ENCODE data around the gene FGFBP2.
"Not testable (repeated sequence)": the region's sequence is repeated elsewhere in the genome, so short reads cannot be mapped to it uniquely, and the experiment has no call there.

FGFBP2 gene

DNA sequence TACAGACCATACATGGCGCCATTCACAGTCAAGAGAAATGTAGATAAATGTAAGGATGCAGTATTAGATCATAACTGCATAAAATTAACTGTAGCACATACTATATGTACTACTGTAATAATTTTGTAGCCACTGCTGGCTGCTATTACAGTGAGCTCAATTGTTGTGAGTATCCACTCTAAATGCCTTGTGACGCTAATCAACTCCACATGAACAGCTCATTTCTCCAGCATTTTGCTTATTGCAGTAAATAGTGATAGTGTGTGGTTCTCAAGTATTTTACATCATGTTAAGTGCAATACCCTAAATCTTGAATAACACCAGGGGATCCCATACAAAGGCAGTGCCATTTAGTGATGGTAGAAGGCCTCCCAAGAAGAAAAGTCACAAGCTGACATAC is 45.7 kb downstream of the FGFBP2 start:
- H3K27ac ChIP-seq (replicated peaks) = no peak overlapping the region
- DNase-seq (ENCODE audit: low read depth in 1 of 2, low spot score in 1 of 2) = no peak
- no peak overlapping the region for H3K4me3 ChIP-seq (replicated peaks; ENCODE audit: insufficient read depth, low read length)
- H3K27me3 ChIP-seq (ENCODE audit: insufficient read depth, poor library complexity, severe bottlenecking) = no peaks in the 10 kb centered on the region
- TF ChIP-seq, protein P1, sequence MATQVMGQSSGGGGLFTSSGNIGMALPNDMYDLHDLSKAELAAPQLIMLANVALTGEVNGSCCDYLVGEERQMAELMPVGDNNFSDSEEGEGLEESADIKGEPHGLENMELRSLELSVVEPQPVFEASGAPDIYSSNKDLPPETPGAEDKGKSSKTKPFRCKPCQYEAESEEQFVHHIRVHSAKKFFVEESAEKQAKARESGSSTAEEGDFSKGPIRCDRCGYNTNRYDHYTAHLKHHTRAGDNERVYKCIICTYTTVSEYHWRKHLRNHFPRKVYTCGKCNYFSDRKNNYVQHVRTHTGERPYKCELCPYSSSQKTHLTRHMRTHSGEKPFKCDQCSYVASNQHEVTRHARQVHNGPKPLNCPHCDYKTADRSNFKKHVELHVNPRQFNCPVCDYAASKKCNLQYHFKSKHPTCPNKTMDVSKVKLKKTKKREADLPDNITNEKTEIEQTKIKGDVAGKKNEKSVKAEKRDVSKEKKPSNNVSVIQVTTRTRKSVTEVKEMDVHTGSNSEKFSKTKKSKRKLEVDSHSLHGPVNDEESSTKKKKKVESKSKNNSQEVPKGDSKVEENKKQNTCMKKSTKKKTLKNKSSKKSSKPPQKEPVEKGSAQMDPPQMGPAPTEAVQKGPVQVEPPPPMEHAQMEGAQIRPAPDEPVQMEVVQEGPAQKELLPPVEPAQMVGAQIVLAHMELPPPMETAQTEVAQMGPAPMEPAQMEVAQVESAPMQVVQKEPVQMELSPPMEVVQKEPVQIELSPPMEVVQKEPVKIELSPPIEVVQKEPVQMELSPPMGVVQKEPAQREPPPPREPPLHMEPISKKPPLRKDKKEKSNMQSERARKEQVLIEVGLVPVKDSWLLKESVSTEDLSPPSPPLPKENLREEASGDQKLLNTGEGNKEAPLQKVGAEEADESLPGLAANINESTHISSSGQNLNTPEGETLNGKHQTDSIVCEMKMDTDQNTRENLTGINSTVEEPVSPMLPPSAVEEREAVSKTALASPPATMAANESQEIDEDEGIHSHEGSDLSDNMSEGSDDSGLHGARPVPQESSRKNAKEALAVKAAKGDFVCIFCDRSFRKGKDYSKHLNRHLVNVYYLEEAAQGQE (IDR thresholded peaks at IDR 0.05; ENCODE audit: insufficient replicate concordance, low read depth) = no peak
- TF ChIP-seq SPI1 (IDR thresholded peaks at IDR 0.05; ENCODE audit: borderline replicate concordance, low read depth) (no peak), POLR2AphosphoS5 (IDR thresholded peaks at IDR 0.05; ENCODE audit: low read depth) (no peak), GABPA (IDR thresholded peaks at IDR 0.05; ENCODE audit: low read depth) (no peak)
- TF ChIP-seq, protein P2, sequence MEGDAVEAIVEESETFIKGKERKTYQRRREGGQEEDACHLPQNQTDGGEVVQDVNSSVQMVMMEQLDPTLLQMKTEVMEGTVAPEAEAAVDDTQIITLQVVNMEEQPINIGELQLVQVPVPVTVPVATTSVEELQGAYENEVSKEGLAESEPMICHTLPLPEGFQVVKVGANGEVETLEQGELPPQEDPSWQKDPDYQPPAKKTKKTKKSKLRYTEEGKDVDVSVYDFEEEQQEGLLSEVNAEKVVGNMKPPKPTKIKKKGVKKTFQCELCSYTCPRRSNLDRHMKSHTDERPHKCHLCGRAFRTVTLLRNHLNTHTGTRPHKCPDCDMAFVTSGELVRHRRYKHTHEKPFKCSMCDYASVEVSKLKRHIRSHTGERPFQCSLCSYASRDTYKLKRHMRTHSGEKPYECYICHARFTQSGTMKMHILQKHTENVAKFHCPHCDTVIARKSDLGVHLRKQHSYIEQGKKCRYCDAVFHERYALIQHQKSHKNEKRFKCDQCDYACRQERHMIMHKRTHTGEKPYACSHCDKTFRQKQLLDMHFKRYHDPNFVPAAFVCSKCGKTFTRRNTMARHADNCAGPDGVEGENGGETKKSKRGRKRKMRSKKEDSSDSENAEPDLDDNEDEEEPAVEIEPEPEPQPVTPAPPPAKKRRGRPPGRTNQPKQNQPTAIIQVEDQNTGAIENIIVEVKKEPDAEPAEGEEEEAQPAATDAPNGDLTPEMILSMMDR (IDR thresholded peaks at IDR 0.05; ENCODE audit: insufficient read depth, low read length) = no peak

DNA sequence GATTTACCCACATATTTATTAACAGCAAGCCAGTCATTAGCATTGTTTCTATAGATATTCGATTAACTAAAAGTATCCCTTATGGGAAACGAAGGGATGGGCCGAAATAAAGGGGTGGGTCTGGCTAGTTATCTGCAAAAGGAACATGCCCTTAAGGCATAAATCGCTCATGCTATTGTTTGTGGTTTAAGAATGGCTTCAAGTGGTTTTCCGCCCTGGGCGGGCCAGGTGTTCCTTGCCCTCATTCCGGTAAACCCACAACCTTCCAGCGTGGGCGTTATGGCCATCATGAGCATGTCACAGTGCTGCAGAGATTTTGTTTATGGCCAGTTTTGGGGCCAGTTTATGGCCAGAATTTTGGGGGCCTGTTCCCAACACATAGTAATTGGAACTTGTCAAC is 46.6 kb downstream of the FGFBP2 start:
- DNase-seq (ENCODE audit: low read depth in 1 of 2, low spot score in 1 of 2); H3K27ac ChIP-seq (replicated peaks); H3K27me3 ChIP-seq (ENCODE audit: insufficient read depth, poor library complexity, severe bottlenecking); H3K4me3 ChIP-seq (replicated peaks; ENCODE audit: insufficient read depth, low read length): not testable (repeated sequence)

DNA sequence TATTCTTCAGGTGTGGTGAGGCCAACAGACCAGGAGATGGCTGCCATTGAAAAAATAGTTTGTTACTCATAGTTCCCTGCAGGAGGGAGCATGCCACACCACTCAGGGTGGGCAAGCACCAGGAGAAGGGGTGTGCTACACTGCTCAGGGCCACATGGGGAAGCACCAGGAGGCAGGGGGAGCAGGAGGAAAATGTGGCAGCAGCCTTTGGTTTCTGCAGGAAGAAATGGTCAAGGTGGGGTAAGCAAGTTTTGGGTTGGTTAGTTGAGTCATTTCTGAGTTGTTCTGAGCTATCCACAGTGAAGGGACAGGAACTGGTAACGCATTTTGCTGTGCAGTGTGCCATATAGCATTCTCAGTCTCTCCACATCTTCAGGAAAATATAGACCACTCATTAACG is 48.2 kb downstream of the FGFBP2 start:
- TF ChIP-seq, protein P1 (IDR thresholded peaks at IDR 0.05; ENCODE audit: insufficient replicate concordance, low read depth) = no peak
- TF ChIP-seq SPI1 (IDR thresholded peaks at IDR 0.05; ENCODE audit: borderline replicate concordance, low read depth) = no peak
- TF ChIP-seq GABPA (IDR thresholded peaks at IDR 0.05; ENCODE audit: low read depth) = no peak
- no peak for TF ChIP-seq POLR2AphosphoS5 (IDR thresholded peaks at IDR 0.05; ENCODE audit: low read depth)
- TF ChIP-seq, protein P2 (IDR thresholded peaks at IDR 0.05; ENCODE audit: insufficient read depth, low read length) = no peak
- no peak overlapping the region for H3K4me3 ChIP-seq (replicated peaks; ENCODE audit: insufficient read depth, low read length)
- no peak for DNase-seq (ENCODE audit: low read depth in 1 of 2, low spot score in 1 of 2)
- no peaks in the 10 kb centered on the region for H3K27me3 ChIP-seq (ENCODE audit: insufficient read depth, poor library complexity, severe bottlenecking)
- no peak overlapping the region for H3K27ac ChIP-seq (replicated peaks)

DNA sequence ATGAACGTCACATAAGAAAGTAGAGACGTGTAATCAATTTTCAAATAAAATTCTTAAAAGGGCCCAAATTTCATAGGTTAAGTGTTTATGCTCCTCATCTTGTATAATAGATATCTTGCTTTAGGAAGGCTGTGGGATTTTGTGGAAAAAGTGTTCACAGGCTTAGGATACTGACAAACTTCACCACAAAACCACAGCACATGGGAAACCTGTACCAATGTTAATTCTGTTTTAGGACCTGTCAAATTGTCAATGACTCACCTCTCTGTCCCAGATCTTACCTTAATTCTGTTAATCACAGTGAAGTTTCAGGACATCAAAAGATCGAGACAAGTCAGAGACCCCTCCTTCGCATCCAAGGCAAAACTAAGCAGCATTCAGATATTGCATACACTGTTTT is 48.7 kb downstream of the FGFBP2 start:
- DNase-seq (ENCODE audit: low read depth in 1 of 2, low spot score in 1 of 2) = no peak

More for the DNA sequence above, 48.7 kb downstream of the FGFBP2 start:
- Histone ChIP-seq H3K4me3 (replicated peaks; ENCODE audit: insufficient read depth, low read length) (no peak overlapping the region), H3K27me3 (ENCODE audit: insufficient read depth, poor library complexity, severe bottlenecking) (no peaks in the 10 kb centered on the region), H3K27ac (replicated peaks) (no peak overlapping the region)
- TF ChIP-seq SPI1 (IDR thresholded peaks at IDR 0.05; ENCODE audit: borderline replicate concordance, low read depth) = no peak
- TF ChIP-seq, protein P2 (IDR thresholded peaks at IDR 0.05; ENCODE audit: insufficient read depth, low read length) = no peak
- TF ChIP-seq, protein P1 (IDR thresholded peaks at IDR 0.05; ENCODE audit: insufficient replicate concordance, low read depth) = no peak
- TF ChIP-seq GABPA (IDR thresholded peaks at IDR 0.05; ENCODE audit: low read depth) = no peak

Measured in HL-60 (cell line).